Stimulated activated CD4-positive, alpha-beta T cell treated with anti-CD3 and anti-CD28 coated beads, Interleukin-1b, Interleukin-23, amount 100 ng/mL, for 24 hours (primary cell): ENCODE measurements around the gene PTX4.

ENCODE experiments used
- DNase-seq, 4 experiments: peaks; one replicate each; pipeline ENCODE4 v3.0.0-alpha.2; 2020; ENCODE audit warnings: low read depth in 4 of 4, low spot score in 1 of 4

Gene PTX4

DNA sequence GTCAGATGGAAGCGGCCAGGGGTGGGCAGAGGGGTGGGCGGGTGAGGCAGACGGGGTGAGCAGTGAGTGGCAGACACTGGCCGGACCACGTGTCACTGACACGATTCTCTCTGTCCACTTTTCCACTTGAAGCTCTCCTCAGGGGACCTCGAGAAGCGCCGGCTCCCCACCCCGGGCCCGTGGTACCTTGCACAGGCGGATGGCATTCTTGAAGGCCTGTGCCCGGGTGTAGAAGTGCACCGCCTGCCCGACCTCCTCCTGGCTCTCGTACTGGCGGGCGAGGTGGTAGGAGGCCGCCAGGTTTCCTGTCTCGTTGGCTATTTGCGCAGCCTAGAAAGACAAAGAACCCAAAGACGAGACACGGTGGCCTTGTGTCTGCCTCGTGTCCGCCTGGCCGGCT is 35.6 kb upstream of the PTX4 start:
- DNase-seq, result no peak

DNA sequence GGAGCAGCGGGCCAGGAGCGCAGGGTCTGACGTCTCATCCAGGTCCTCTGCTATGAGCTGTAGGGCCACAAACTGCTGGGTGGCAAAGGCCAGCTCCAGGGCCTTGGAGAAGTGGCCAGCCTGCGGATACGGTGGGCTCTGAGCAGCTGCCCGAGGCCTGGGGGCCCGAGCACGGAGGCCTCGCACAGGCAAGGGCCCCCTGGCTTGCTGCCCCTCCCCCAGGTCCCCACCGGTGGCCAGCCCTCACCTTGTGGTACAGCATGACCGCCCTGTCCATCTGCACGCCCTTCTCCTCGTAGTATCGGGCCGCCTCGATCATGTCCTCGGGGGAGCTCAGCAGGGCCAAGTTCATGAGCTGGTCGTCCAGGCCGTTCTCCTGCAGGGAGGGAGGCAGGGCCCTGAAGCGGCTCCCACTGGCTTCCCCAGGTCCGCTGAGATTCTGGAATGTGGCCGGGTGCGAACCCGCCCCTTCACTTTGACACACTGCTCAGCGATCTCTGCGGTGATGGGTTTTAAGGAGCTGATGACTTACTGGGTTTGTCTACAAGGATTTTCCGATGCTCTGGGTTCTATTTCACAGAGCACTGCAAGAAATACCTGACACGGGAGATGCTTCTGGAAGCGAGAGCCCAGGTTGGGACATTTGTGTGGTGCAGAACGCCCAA is 35.0 kb upstream of the PTX4 start:
- DNase-seq, result no peak

DNA sequence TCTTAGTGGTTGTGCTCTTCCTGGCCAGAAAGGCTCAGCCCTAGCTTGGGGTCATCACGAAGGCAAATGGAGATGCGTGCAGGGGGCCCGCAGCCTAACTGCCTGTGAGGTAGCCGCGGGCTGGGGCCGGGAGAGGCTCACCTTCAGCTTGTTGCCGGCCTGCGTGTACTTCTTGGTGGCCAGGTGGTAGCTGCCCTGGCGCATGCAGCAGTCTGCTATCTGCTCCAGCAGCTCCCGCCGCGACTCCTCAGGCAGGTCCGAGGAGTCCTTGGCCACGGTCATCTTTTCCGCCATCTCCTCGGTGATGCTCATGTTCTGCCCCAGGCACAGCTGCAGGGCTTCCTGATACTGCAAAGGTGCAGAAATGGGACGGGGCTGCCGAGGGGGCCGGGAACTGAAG is 31.7 kb upstream of the PTX4 start:
- DNase-seq, result no peak

DNA sequence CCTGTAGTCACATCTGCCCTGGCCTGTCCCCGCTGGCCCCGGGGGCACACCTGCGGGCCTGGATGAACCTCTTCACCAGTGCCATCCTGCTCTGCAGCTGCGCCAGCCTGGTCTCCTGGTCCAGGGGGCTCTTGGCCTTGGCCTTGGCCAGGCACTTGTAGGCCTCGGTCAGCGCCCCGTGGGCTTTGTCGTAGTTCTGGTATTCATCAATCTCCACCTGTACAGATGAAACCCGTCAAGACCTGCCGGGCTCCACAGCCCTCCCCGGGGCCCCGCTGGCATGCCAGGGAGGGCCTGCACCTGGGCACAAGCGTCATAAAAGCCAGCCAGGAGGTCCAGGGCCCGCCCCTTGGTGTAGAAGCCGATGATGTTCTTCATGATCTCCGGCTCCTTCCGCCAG is 31.1 kb upstream of the PTX4 start:
- no peak for DNase-seq

DNA sequence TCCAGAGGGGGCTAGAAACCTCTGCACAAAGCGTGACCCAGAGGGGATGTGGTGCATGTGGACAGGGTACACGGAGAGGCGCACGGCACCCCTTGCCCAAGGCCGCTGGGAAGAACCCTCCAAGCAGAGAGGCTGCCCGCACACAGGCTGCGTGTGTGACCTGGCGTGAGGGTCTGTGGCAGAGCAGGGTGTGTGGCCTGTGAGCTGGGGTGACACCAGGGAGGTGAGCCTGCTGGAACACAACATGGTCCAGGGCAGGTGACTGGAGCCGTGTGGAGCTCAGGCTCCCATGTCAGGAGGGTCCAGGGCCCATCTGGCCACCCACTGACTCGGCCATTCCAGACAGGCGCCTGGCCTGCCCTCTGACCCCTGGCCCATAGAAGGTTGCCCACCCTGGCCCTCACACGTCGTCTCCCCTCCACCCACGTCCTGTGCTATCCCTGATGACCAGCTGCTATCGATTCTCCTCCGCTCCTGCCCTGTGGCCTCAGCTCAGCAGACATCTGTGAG is 29.9 kb upstream of the PTX4 start:
- DNase-seq, result no peak

DNA sequence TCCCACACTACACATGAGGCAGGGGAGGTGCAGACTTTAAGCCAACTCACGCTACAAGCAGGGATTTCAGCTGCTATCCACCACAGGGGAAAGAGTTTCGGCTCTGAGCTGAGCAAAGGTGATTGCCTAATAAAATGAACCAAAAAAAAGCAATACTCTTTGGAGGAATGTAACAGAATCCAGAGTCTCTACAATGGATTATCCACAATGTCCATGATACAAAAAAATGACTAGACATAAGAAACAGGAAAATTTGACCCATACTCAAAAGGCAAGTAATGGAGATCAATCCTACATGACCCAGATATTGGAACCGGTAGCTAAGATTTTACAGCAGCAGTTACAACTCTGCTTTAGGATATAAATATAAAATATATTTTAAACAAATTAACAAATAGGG is 25.8 kb upstream of the PTX4 start:
- DNase-seq, result no peak

DNA sequence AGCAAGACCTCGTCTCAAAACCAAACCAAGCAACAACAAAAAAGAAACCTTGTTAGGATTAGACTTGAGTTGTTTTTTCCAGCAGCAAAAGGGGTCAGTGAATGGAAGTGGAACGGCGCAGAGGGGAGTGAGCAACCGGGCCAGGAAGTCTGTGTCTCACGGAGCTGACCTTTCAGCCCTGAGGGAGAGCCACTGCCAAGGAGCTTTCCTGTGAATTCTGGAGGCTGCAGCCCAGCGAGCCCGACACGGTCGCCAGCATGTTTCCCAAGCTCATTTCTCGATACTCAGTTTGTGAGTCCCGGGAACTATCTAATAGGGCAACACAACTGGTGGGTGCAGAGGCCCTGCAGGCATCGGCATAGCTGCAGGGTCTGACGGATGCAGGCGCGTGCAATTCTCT is 24.0 kb upstream of the PTX4 start:
- DNase-seq, result no peak

DNA sequence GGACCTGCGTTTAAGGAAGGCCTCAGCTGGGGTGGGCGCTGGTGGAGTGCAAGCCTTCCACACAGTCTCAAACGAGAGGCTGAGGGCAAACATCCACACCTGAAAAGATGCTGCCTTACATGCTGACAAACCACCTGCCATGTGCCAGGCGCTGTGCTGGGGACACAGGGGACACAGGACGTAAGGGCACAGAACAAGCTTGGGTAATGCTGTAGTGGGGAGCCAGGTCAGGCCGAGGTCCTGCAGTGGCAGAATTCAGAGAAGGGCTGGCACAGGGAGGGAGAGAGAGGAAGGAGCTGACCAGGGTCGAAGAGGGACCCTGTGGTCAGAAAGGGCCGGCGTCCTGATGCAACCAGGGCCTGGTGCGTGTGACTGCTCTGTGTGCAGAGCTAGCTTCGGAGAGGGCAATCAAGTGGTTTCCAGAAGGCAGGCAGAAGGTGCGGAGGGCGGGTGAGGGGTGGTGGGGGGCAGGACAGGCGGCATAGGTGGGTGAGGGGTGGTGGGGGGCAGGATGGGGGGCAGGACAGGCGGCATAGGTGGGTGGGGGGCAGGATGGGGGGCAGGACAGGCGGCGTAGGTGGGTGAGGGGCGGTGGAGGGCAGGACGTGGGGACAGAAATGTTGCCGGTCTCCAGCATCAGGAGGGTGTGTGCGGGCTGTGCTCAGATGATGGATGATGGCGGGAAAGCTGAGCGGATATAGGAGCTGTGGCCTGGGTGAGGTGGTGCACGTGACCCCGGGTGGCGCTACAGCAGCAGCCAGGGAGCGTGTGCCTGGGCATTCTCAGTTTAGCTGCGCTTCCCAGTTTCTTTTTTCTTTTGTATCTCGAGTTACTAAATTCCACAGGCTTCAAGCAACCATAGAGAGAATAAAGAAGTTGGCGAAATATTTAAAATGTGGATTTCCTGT is 23.2 kb upstream of the PTX4 start:
- no peak for DNase-seq

DNA sequence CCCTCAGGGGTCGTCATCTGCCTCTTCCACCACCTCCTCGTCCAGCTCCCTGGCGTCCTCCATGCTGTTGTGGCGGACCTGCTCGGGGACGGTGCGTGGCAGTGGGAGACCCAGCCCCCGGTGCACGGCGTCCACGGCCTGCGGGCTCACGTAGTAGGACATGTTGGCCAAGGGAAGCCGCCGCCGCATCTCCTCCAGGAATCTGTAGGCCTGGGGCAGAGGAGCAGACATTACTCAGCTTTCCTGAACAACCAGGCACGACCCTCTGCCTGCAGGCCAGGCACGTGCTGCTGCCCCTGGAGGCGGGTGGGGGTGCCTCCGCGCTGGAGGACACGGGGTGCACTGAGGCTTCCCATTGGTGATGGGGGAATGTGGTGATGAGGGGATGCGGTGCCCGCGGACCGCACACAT is 22.2 kb upstream of the PTX4 start:
- DNase-seq, result no peak

DNA sequence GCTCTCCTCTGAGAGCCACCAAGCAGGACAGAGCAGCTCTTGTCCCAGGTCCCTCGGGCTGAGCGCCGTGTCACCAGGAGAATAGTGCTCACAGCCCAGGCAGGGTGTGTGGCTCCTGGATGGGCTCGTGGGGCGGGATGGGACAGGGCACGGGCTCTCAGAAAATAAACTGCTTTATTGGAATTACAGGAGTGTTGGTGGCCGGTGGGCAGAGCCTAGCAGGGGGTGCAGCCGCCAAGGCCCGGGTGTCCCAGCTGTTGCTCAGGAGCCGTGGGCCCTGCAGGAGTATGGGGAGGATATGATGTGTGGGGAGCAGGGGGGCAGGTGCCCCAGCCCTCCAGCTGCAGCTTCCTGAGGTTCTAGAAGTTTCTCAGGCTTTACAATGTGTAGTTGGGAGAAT is 21.5 kb upstream of the PTX4 start:
- DNase-seq, result no peak

DNA sequence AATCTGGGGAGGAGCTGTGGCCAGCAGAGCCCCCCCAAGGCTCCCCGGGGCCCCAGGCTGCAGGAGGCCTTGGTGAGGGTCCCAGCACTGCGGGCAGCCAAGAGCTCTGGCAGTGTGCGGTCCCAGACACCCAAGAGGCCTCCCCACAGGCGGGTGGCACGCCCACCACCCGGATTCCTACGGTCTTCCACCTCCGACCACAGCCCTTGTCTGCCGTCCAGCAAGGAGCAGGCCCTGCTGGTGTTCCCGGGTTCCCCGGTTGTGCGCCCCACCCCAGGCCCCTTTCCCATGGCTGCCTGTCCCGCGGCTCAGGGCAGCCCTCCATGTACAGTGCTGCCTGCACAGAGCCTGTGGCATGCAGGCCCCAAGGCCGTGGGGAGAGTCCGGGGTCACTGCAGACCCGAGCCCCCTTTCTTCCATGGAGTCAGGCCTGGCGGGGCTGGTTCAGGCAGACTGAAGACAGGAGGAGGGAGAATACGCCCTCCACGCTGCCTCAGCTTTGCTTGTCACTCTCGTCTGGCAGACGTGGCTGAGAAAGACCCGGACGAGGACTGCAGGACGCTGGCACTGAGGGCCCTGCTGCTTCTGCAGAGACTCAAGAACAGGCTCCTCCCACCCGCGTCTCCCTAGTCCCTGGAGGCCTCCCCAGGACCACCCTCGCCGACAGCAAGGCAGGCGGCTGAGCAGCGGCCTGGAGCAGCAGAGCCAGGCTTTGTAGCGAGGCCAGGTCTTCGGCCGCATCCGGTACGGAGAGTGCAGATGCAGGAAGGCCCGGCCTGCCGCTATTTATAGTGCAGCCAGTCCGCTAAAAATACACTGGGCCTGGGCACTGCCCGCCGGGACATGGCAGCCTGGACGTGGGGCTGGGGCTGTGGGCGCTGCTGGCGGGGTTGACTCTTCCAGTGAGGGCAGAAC is 20.8 kb upstream of the PTX4 start:
- no peak for DNase-seq

DNA sequence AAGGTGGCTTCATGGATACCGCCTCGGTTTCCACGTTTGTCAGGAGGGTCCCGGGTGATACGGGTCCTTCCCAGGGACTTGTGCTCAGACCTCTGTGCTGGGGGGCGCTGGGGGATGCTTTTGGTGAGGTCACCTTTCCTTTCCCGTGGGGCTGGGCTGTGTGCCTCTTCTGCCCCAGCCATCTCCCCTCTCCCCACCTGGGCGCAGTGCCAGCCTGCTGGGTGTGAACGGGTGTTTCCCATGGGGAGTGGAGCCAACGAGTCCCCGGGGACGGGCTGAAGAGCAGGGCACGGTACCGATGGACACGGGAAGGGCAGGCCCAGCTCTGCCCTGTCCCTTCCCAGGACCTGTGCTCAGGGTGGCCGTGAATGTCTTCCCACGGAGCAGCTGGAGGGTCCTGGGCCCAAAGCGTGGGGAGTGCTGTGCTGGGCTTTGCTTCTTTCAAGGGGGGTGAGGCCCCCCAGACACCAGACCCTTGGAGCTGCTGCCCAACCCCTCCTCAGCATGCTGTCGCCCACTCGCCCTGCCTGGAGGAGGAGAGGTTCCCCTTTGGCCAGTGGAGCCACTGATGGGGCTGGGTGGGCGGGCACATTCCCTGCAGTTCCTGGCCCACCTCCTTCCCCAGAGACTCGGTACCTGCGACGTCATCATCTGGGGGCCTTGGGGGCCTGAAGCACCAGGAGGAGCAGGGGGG is 19.9 kb upstream of the PTX4 start:
- no peak for DNase-seq

DNA sequence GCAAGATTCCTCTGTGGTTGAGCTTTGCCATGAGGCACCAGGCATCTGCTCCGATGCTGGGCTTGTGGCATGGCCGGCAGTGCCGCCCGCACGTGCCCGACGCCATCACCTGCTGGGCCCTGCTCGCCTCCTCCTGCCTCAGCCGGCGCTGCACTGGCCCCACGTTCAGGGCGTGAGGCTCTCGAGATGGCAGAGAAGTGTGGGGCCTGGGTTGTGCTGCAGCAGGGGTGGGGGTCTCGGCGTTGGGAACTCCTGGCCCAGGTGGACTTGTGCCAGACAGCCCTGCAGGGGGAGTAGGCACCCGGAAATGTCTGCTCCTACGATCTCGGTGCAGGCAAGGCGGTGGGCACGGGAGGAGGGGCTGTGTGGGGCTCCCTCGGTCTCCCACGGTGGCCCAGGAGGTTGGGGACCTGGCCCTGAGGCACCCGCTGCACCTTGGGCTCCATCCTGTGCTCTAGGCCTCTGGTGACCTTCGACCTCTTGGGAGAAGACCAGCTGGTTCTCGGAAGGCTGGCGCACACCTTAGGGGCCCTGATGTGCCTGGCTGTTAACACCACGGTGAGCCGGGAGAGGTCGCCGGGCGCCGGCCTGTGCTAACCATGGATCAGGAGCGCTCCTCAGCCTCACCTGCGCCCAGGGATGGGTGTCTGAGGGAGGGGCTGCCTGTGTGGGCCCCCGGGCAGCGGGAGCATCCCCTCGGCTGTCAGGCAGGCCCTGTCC is 17.9 kb upstream of the PTX4 start:
- no peak for DNase-seq

DNA sequence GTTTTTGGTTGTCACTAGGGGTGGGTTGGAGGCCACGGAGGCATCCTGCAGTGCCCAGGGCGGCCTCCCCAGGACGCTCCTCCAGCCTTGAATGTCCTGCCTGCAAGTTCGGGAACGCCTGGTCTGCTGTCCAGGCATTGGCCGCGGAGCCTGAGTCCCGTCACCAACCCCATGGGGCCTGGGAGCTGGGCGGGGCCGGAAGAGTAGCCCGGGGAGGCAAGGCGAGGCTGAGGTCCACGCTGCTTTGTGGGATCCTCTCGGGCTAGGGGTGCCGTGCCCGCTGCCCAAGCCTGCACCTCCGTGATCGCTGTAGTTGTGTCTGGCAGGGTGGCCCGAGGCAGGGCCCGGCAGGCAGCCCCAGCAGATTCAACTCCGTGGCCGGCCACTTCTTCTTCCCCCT is 17.2 kb upstream of the PTX4 start:
- DNase-seq, result no peak

DNA sequence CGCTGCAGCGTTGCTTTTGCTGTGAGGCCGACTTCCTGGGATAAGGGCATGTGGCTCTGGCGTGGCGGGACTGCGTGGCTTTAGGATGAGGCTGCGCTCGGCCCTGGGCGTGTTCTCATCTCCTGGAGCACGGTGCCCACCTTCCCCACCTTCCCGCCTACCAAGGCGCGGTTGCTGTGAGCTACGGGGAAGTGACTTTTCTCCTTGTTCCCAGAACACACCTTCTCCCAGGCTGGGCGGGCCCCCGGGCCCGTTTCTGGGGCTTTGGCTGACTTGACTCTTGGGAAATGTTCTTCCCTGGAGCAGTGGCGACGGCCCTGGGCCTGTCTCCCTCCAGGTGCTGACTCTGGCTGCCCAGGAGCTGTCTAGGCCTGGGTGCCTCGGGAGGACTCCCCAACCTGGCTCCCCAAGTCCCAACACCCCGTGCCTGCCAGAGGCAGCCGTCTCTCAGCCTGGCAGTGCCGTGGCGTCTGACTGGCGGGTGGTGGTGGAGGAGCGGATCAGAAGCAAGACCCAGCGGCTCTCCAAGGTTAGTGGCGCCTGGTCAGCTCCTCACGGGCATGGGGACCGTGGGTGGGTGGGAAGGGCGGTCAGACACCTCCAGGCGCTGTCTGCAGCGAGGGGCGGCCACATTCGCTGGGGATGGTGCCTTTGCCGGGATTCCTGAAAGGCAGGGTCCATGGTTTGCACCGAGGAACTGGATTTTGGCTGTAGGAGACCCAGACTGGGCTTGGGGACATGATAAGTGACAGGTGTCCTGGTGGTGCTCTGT is 16.5 kb upstream of the PTX4 start:
- DNase-seq, result no peak

DNA sequence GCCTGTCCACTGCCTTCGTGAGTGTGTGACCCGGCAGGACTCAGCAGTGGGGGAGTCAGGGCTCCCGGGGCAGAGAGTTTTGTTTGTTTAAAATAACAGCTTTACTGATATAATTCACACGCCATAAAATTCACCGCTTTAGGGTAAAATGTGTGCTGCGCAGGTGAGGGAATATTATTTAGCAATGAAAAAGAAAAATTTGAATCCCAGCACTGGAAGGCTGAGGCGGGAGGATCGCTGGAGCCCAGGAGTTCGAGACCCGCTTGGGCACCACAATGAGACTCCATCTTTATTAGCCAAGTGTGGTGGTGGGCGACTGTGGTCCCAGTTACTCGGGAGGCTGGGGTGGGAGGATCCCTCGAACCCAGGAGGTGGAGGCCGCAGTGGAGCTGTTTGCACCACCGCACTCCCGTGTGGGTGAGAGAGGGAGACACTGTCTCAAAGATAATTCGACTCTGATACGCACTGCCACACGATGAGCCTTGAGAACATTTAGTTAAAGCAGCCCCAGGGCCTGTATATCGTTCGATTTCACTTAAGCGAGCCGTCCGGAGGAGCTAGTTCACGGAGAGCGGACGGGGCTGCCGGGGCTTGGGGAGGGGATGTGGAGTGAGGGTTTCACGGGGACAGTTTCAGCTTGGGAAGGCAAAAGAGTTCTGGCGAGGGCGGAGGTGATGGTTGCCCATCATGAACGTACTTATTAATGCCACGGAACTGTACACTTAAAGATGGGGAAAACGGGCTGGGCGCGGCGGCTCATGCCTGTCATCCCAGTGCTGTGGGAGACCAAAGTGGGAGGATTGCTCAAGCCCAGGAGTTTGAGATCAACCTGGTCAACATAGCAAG is 14.6 kb upstream of the PTX4 start:
- DNase-seq, result no peak

DNA sequence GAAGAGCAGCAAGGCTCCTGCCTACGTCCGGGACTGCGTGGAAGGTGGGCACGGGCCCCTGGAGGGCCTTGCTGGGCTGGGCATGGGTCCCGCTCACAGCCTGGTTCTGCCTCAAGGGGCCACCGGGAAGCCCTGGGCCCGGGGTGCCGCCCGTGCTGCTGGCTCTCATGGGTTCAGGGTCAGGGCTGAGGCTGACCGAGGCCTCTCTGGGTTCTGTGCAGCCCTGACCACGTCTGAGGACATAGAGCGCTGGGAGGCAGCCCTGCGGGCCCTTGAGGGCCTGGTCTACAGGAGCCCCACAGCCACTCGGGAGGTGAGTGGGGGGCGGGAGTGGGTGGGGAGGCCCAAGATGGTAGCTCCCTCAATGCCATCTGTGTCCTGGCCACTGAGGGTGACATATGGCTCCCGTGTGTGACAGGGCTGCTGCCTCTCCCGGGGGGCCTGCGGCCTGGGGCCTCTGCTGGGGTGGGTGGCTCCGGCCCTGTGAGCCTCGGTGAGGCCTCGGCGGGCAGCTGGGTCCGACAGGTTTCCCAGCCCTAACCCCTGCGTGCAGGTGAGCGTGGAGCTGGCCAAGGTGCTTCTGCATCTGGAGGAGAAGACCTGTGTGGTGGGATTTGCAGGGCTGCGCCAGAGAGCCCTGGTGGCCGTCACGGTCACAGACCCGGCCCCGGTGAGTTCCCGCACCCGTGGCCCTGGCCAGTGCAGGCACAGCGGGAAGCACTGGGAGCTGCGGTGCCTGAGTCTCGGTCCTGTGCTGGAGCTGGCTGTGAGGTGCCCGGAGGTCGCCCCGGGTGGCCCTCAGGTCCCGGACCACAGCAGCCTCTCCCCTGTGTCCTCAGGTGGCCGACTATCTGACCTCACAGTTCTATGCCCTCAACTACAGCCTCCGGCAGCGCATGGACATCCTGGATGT is 13.6 kb upstream of the PTX4 start:
- DNase-seq, result no peak

DNA sequence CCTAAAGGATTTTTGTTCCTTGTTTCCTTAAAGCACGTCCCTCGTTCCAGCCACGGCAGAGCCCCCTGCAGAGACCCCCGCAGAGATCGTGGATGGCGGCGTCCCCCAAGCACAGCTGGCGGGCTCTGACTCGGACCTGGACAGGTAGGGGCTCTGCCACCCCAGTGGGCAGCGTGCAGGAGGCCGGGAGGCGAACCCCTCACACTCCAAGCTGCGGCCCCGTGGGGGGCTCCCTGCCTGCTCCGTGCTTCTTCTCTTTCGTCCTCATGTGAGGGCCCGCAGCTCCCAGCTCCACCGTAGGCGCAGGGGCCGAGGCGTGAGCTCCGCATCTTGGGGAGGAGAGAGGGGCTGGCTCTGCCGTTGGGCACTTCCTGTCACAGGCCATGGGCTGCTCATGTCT is 12.9 kb upstream of the PTX4 start:
- DNase-seq, result no peak
